CD4-positive, alpha-beta T cell (primary cell): ENCODE measurements around the gene ADGRG3. TPM values are rescaled to one million over a fixed set of nuclear protein-coding genes. Genes with fewer than 3 reads are reported as not detected.

Source experiments
- ATAC-seq: fragments of 200-7000 bp; cut with Tn5 transposase; one replicate; pipeline ENCODE4 v1.10.0; 2022; ENCODE audit warnings: mild to moderate bottlenecking; ENCODE audit not compliant: poor library complexity
- CTCF ChIA-PET: fragments of 350-600 bp; sonication (Branson Sonifier 250); formaldehyde crosslinking; loops from one replicate; lab custom pipeline; 2021; ENCODE audit warnings: antibody characterized with exemption, inconsistent platforms; lab: Charles Lee
- POLR2A ChIA-PET: fragments of 350-600 bp; sonication (Branson Sonifier 250); formaldehyde crosslinking; loops from one replicate; lab custom pipeline; 2021; ENCODE audit warnings: antibody characterized with exemption, inconsistent platforms; lab: Charles Lee
- DNase-seq, 14 experiments: peaks; one replicate each; pipeline ENCODE4 v3.0.0-alpha.2; 2013 to 2020; ENCODE audit warnings: mixed read lengths in 2 of 14
- H3K27ac ChIP-seq, 2 donors: one replicate each; pipeline versions ENCODE4 v1.5.1 to v1.7.0; 2013; ENCODE audit warnings: low read length in 2 of 2, low read depth in 1 of 2, mild to moderate bottlenecking in 1 of 2
- H3K27me3 ChIP-seq, 2 experiments: 1 replicate in 1 of 2; 2 replicates in 1 of 2; pipeline versions ENCODE4 v1.6.1 to v1.7.0; 2013; ENCODE audit warnings: low read length in 2 of 2, control low read depth in 1 of 2, mild to moderate bottlenecking in 1 of 2, moderate library complexity in 1 of 2; ENCODE audit not compliant: insufficient read depth in 2 of 2, control insufficient read depth in 1 of 2
- H3K36me3 ChIP-seq: one replicate; pipeline ENCODE4 v1.6.1; 2013; ENCODE audit warnings: low read length, control low read depth; ENCODE audit not compliant: insufficient read depth
- H3K4me1 ChIP-seq: one replicate; pipeline ENCODE4 v1.6.1; 2013; ENCODE audit warnings: low read length, control low read depth; ENCODE audit not compliant: insufficient read depth
- H3K4me3 ChIP-seq: one replicate; pipeline ENCODE4 v1.5.1; 2013; ENCODE audit warnings: mild to moderate bottlenecking, low read length, moderate library complexity
- H3K9me3 ChIP-seq, 2 experiments: 1 replicate in 1 of 2; 2 replicates in 1 of 2; pipeline versions ENCODE4 v1.6.1 to v1.7.0; 2013; ENCODE audit warnings: low read length in 2 of 2, mild to moderate bottlenecking in 2 of 2, control low read depth in 1 of 2, moderate library complexity in 1 of 2; ENCODE audit not compliant: control insufficient read depth in 1 of 2, insufficient read depth in 1 of 2
- H3K27ac Mint-ChIP-seq: one replicate; pipeline ENCODE4 v1.8.0; 2020; ENCODE audit warnings: mixed read lengths
- H3K27me3 Mint-ChIP-seq: one replicate; pipeline ENCODE4 v1.8.0; 2021; ENCODE audit warnings: mixed read lengths
- H3K36me3 Mint-ChIP-seq: one replicate; pipeline ENCODE4 v1.8.0; 2021; ENCODE audit warnings: low read depth, mixed read lengths
- H3K4me1 Mint-ChIP-seq: one replicate; pipeline ENCODE4 v1.8.0; 2021; ENCODE audit warnings: low read depth, mixed read lengths
- H3K4me3 Mint-ChIP-seq: one replicate; pipeline ENCODE4 v1.8.0; 2020; ENCODE audit warnings: mild to moderate bottlenecking, mixed read lengths
- H3K9me3 Mint-ChIP-seq: one replicate; pipeline ENCODE4 v1.8.0; 2020; ENCODE audit warnings: mixed read lengths
- CTCF ChIP-seq: fragments of 200-600 bp; IDR thresholded peaks from one replicate; pipeline ENCODE4 v1.8.0; 2022; ENCODE audit warnings: antibody characterized with exemption, mild to moderate bottlenecking
- intact Hi-C, 2 experiments: fragments of 100-400 bp; cut with DNase I in 1 of 2; cut with micrococcal nuclease in 1 of 2; formaldehyde crosslinking; loops; one replicate each; pipeline versions ENCODE4 v1.15.1 to v1.9.0; 2023 to 2025; cut with DNase I, micrococcal nuclease
- total RNA-seq, 174 experiments: library from RNA in 2 of 174; stranded (reverse) in 2 of 174; gene quantifications; one replicate each; pipeline ENCODE4 v1.2.3 and lab custom pipeline; 2021 to 2026

Gene ADGRG3
- total RNA-seq, 2 experiments from 2014 or later = 0.28 TPM; not detected in 1

- Histone ChIP-seq H3K4me3 (peak overlapping the region; percentile 4), H3K27ac (no peak overlapping the region), H3K9me3 (no peaks in the 10 kb centered on the region), H3K4me1 (peaks cover 17% of the 10 kb centered on the region), H3K27me3 (no peaks in the 10 kb centered on the region), H3K36me3 (no peaks in the 10 kb centered on the region)
- DNase-seq (no peak), ATAC-seq (no peak)
- Mint-ChIP-seq H3K9me3 (no peaks in the 10 kb centered on the region), H3K27me3 (no peaks in the 10 kb centered on the region), H3K27ac (peak overlapping the region; percentile 85), H3K4me3 (no peak overlapping the region), H3K4me1 (peaks cover 12% of the 10 kb centered on the region), H3K36me3 (no peaks in the 10 kb centered on the region)
- TF ChIP-seq CTCF = no peak
- ChIA-PET CTCF (no interaction called here), POLR2A (interaction anchor here (1.0 to 1.4 kb wide), 2 partner anchors 46 to 296 kb away, joined by 3 read pairs; no protein-coding TSS in a partner anchor)
- intact Hi-C loops = no loop called here
These were observed 21.1 kb downstream of the ADGRG3 start for GRCh38 chr16:57688987-57689761.

DNA sequence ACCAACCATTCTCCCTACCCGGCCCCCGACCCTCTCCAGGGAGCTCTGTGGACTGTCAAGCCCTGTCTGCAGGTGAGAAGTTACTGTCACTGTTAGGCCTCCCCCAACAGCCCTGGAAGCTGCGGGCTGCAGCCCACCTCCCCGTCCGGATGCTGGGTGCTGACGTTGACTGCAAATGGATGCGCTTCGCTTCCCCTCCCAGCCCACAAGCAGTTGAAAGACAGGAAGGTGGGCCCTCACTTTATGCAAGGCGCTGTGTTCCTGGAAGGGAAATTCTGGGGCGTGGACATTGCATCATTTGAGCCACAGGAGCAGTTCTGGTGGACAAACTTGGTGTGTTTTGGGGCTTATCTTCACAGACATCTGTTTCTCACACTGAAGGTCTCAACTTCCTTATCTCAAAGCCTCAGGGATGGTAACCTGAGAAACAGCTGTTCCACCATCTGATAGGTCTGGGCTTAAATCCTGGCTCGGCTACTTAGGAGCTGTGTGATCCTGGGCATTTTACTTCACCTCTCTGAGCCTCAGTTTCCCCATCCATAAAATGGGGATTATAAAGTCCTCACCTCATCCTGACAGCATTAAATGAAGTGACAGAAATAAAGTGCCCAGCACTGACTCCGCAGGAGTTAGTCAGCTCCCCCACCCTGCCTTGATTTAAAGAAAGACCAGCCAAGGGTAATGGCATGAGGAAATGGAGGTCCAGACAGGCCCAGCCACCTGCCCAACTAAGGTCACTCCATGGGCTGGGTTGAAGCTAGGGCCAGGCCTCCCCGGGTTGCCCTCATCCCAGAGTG lies 21.9 kb downstream of the ADGRG3 start:
- DNase-seq = peak in 10 of 14 experiments; percentile 11 to 73 (median 38)
- peak overlapping the region; percentile 85 for H3K27ac Mint-ChIP-seq
- peak overlapping the region; percentile 42 for H3K4me3 Mint-ChIP-seq
- no peaks in the 10 kb centered on the region for H3K27me3 Mint-ChIP-seq
- ATAC-seq = peak; percentile 93
- no peaks in the 10 kb centered on the region for H3K36me3 Mint-ChIP-seq
- peak overlapping the region in 1 of 2 donors; percentile 29 for H3K27ac ChIP-seq
- ChIA-PET POLR2A (interaction anchor here (1.0 to 1.4 kb wide), 2 partner anchors 45 to 295 kb away, joined by 3 read pairs; no protein-coding TSS in a partner anchor), CTCF (no interaction called here)
- intact Hi-C loops = no loop called here
- no peaks in the 10 kb centered on the region for H3K9me3 ChIP-seq
- peaks cover 22% of the 10 kb centered on the region for H3K4me1 ChIP-seq
- no peaks in the 10 kb centered on the region for H3K9me3 Mint-ChIP-seq
- peak overlapping the region; percentile 4 for H3K4me3 ChIP-seq
- TF ChIP-seq CTCF = no peak
- no peaks in the 10 kb centered on the region for H3K27me3 ChIP-seq
- peaks cover 17% of the 10 kb centered on the region for H3K4me1 Mint-ChIP-seq
- no peaks in the 10 kb centered on the region for H3K36me3 ChIP-seq

DNA sequence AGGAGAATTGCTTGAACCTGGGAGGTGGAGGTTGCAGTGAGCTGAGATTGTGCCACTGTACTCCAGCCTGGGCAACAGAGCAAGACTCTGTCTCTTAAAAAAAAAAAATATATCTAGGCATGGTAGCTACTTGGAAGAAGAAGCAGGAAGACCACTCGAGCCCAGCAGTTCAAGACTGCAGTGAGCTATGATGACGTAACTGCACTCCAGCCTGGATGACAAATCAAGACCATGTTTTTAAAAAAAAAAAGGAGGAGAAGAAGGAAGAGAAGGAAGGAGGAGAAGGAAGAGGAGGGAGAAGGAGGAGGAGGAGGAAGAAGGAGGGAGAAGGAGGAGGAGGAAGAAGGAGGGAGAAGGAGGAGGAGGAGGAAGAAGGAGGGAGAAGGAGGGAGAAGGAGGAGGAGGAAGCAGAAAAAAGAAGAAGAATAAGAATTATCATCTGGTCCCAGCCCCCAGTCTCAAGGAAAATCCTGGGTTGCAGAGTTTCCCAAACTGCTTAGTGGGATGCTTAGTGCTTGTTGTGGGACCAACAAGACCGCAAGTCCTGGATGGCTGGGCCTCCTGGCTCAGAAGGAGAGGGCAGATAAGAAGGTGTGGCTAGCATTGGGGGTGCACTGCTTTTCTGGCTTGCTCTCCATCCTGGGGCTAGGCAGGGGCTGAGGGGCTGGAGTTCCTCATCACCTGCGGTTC lies 22.8 kb downstream of the ADGRG3 start:
- TF ChIP-seq CTCF = no peak
- peaks cover 22% of the 10 kb centered on the region for H3K4me1 ChIP-seq
- H3K36me3 Mint-ChIP-seq = no peaks in the 10 kb centered on the region
- H3K4me1 Mint-ChIP-seq = peaks cover 18% of the 10 kb centered on the region
- CTCF ChIA-PET = no interaction called here
- H3K4me3 ChIP-seq = no peak overlapping the region
- no peak overlapping the region for H3K4me3 Mint-ChIP-seq
- intact Hi-C loops = no loop called here
- H3K27me3 Mint-ChIP-seq = no peaks in the 10 kb centered on the region
- ATAC-seq = no peak
- no peaks in the 10 kb centered on the region for H3K36me3 ChIP-seq
- no peaks in the 10 kb centered on the region for H3K27me3 ChIP-seq
- H3K9me3 Mint-ChIP-seq = no peaks in the 10 kb centered on the region
- POLR2A ChIA-PET = no interaction called here
- H3K27ac ChIP-seq = no peak overlapping the region
- H3K9me3 ChIP-seq = no peaks in the 10 kb centered on the region
- no peak for DNase-seq
- no peak overlapping the region for H3K27ac Mint-ChIP-seq
